Measurements from ENCODE around the gene RNF169.
A peak's percentile ranks its signal among the peaks of the same experiment; 100 is the strongest.

The RNF169 gene

DNA sequence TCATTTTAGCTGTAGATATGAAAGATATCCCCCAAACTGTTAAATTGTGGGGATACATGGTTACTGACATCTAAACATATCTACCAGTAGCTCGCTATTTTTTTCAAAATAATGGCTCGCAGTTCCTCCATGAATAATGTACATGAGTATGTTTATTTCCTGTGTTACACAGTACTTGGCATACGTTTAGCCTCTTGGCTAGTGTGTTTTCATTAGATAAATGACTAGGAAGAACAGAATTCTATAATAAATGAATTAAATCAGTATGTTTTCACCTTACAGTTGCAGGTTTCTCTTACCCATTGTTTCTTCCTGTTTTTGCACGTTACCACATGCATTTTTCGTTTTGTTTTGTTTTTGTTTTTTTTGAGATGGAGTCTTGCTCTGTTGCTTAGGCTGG is 21.8 kb downstream of the RNF169 start:
- Histone ChIP-seq H2BK12ac (ENCODE audit: low read length) (no peak overlapping the region), H3K23ac (ENCODE audit: low read length) (no peak overlapping the region), H2AFZ (ENCODE audit: insufficient read depth, low read length, poor library complexity) (no peak overlapping the region), H3K4ac (ENCODE audit: low read depth, low read length) (no peak overlapping the region), H3K4me3 (ENCODE audit: low read depth, low read length) (no peak overlapping the region), H3K9me3 (ENCODE audit: insufficient read depth, low read depth, low read length) (no peaks in the 10 kb centered on the region), H2BK5ac (ENCODE audit: low read depth, low read length, poor library complexity) (no peak overlapping the region), H3K4me1 (ENCODE audit: control insufficient read depth in 1 of 2, insufficient read depth in 2 of 2, low read length in 2 of 2) (no peaks in the 10 kb centered on the region), H3K4me2 (ENCODE audit: low read length) (no peak overlapping the region), H4K12ac (ENCODE audit: low read depth, low read length) (no peak overlapping the region), H3K18ac (ENCODE audit: low read length) (no peak overlapping the region), H4K8ac (ENCODE audit: low read depth, low read length) (no peak overlapping the region), H3K14ac (ENCODE audit: low read length) (no peak overlapping the region), H3K27me3 (ENCODE audit: insufficient read depth, low read length) (no peaks in the 10 kb centered on the region), H3K79me2 (ENCODE audit: control insufficient read depth, insufficient read depth, low read length, poor library complexity) (no peaks in the 10 kb centered on the region), H2BK120ac (ENCODE audit: insufficient read depth, low read length, poor library complexity) (no peak overlapping the region), H4K91ac (ENCODE audit: low read depth, low read length) (no peak overlapping the region), H3K9ac (ENCODE audit: low read length) (no peak overlapping the region), H3K79me1 (ENCODE audit: low read length) (no peaks in the 10 kb centered on the region), H3K27ac (ENCODE audit: low read depth, low read length) (no peak overlapping the region), H2AK5ac (ENCODE audit: low read length) (no peak overlapping the region), H3K36me3 (ENCODE audit: control insufficient read depth in 1 of 2, insufficient read depth in 2 of 2, low read length in 2 of 2) (no peaks in the 10 kb centered on the region)
- WGBS (ENCODE audit: extremely low coverage, insufficient coverage, insufficient read length), result no CpG with 5 or more reads among the region's 5 CpGs
- no peak for DNase-seq

DNA sequence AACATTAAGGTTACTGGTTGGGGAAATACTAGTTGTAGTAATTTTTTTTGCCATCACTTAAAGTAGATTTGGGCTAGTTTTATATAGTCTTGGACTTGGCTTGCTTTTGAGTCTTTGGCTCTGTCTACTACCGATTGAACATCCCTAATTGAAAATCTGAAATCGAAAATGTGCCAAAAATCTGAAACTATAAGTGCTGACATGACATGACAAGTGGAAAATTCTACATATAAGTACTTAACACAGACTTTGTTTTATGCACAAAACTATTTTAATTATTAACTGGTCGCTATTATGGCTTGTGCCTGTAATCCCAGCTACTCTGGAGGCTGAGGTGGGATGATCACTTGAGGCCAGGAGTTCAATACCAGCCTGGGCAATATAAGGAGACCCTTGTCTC is 22.5 kb downstream of the RNF169 start:
- H2BK120ac ChIP-seq (ENCODE audit: insufficient read depth, low read length, poor library complexity), result no peak overlapping the region
- H2BK12ac ChIP-seq (ENCODE audit: low read length), result no peak overlapping the region
- H3K23ac ChIP-seq (ENCODE audit: low read length), result no peak overlapping the region
- no peaks in the 10 kb centered on the region for H3K79me2 ChIP-seq (ENCODE audit: control insufficient read depth, insufficient read depth, low read length, poor library complexity)
- DNase-seq, result no peak
- no peak overlapping the region for H3K4me3 ChIP-seq (ENCODE audit: low read depth, low read length)
- no peak overlapping the region for H2AK5ac ChIP-seq (ENCODE audit: low read length)
- no peaks in the 10 kb centered on the region for H3K36me3 ChIP-seq (ENCODE audit: control insufficient read depth in 1 of 2, insufficient read depth in 2 of 2, low read length in 2 of 2)
- no peak overlapping the region for H3K9ac ChIP-seq (ENCODE audit: low read length)
- H4K8ac ChIP-seq (ENCODE audit: low read depth, low read length), result no peak overlapping the region
- H4K91ac ChIP-seq (ENCODE audit: low read depth, low read length), result no peak overlapping the region
- no peaks in the 10 kb centered on the region for H3K27me3 ChIP-seq (ENCODE audit: insufficient read depth, low read length)
- H3K27ac ChIP-seq (ENCODE audit: low read depth, low read length), result no peak overlapping the region
- H3K4ac ChIP-seq (ENCODE audit: low read depth, low read length), result no peak overlapping the region
- H3K14ac ChIP-seq (ENCODE audit: low read length), result no peak overlapping the region
- no peak overlapping the region for H4K12ac ChIP-seq (ENCODE audit: low read depth, low read length)
- no peaks in the 10 kb centered on the region for H3K79me1 ChIP-seq (ENCODE audit: low read length)
- no peaks in the 10 kb centered on the region for H3K9me3 ChIP-seq (ENCODE audit: insufficient read depth, low read depth, low read length)
- no peak overlapping the region for H2BK5ac ChIP-seq (ENCODE audit: low read depth, low read length, poor library complexity)
- no peaks in the 10 kb centered on the region for H3K4me1 ChIP-seq (ENCODE audit: control insufficient read depth in 1 of 2, insufficient read depth in 2 of 2, low read length in 2 of 2)
- no peak overlapping the region for H2AFZ ChIP-seq (ENCODE audit: insufficient read depth, low read length, poor library complexity)
- H3K18ac ChIP-seq (ENCODE audit: low read length), result no peak overlapping the region
- no peak overlapping the region for H3K4me2 ChIP-seq (ENCODE audit: low read length)
- no CpG with 5 or more reads among the region's 3 CpGs for WGBS (ENCODE audit: extremely low coverage, insufficient coverage, insufficient read length)

DNA sequence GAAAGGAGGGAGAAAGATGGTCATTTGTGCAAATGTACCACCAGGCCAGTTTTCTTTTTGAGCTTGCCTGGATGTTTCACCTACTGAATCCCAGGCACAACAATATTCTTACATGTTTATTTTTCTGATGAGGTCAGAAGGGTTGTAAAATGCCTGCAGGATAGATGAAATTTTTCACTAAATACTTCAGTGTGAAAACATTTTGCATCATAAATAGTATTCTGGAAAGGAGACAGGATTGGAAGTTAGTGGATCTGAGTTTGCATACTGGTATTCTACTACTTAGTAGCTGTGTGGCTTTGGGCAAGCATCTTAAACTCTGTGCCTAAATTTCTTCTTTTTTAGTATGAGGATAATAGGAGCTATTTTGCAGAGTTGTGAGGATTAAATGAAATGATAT is 24.8 kb downstream of the RNF169 start:
- Histone ChIP-seq H3K4me2 (ENCODE audit: low read length) (no peak overlapping the region), H3K79me1 (ENCODE audit: low read length) (no peaks in the 10 kb centered on the region), H2AK5ac (ENCODE audit: low read length) (no peak overlapping the region), H2BK12ac (ENCODE audit: low read length) (no peak overlapping the region), H2BK120ac (ENCODE audit: insufficient read depth, low read length, poor library complexity) (no peak overlapping the region), H2BK5ac (ENCODE audit: low read depth, low read length, poor library complexity) (no peak overlapping the region), H3K27me3 (ENCODE audit: insufficient read depth, low read length) (no peaks in the 10 kb centered on the region), H3K4me1 (ENCODE audit: control insufficient read depth in 1 of 2, insufficient read depth in 2 of 2, low read length in 2 of 2) (no peaks in the 10 kb centered on the region), H3K4me3 (ENCODE audit: low read depth, low read length) (no peak overlapping the region), H3K9me3 (ENCODE audit: insufficient read depth, low read depth, low read length) (no peaks in the 10 kb centered on the region), H3K79me2 (ENCODE audit: control insufficient read depth, insufficient read depth, low read length, poor library complexity) (no peaks in the 10 kb centered on the region), H4K8ac (ENCODE audit: low read depth, low read length) (no peak overlapping the region), H4K91ac (ENCODE audit: low read depth, low read length) (no peak overlapping the region), H3K27ac (ENCODE audit: low read depth, low read length) (no peak overlapping the region), H3K14ac (ENCODE audit: low read length) (no peak overlapping the region), H3K18ac (ENCODE audit: low read length) (no peak overlapping the region), H3K36me3 (ENCODE audit: control insufficient read depth in 1 of 2, insufficient read depth in 2 of 2, low read length in 2 of 2) (no peaks in the 10 kb centered on the region), H4K12ac (ENCODE audit: low read depth, low read length) (no peak overlapping the region), H2AFZ (ENCODE audit: insufficient read depth, low read length, poor library complexity) (no peak overlapping the region), H3K23ac (ENCODE audit: low read length) (no peak overlapping the region), H3K4ac (ENCODE audit: low read depth, low read length) (no peak overlapping the region), H3K9ac (ENCODE audit: low read length) (no peak overlapping the region)
- peak in 1 of 2 donors; percentile 86 for DNase-seq

DNA sequence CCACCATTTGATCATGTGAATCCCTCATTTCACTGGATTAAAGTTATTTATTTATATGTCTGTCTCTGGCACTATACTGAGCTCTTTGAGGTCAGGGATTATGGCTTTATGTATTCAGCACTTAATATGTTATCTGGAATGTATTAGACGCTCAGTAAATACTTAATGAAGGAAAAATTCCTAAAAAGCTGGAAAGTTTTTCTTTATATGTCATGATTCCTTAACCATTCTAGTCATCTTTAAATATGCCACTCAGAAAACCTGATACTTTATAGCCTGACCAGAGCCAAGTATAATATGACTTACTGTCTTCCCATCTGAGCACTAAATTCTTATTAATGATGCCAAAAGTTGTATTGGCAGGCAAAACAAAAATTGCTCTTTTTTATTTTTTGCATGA is 27.1 kb downstream of the RNF169 start:
- Histone ChIP-seq H4K91ac (ENCODE audit: low read depth, low read length) (no peak overlapping the region), H3K27me3 (ENCODE audit: insufficient read depth, low read length) (no peaks in the 10 kb centered on the region), H3K79me1 (ENCODE audit: low read length) (no peaks in the 10 kb centered on the region), H3K9me3 (ENCODE audit: insufficient read depth, low read depth, low read length) (no peaks in the 10 kb centered on the region), H4K12ac (ENCODE audit: low read depth, low read length) (no peak overlapping the region), H3K27ac (ENCODE audit: low read depth, low read length) (no peak overlapping the region), H3K4ac (ENCODE audit: low read depth, low read length) (no peak overlapping the region), H2BK12ac (ENCODE audit: low read length) (no peak overlapping the region), H3K18ac (ENCODE audit: low read length) (no peak overlapping the region), H4K8ac (ENCODE audit: low read depth, low read length) (no peak overlapping the region), H3K4me3 (ENCODE audit: low read depth, low read length) (no peak overlapping the region), H3K14ac (ENCODE audit: low read length) (no peak overlapping the region), H2AK5ac (ENCODE audit: low read length) (no peak overlapping the region), H2BK5ac (ENCODE audit: low read depth, low read length, poor library complexity) (no peak overlapping the region), H3K23ac (ENCODE audit: low read length) (no peak overlapping the region), H2BK120ac (ENCODE audit: insufficient read depth, low read length, poor library complexity) (no peak overlapping the region), H3K79me2 (ENCODE audit: control insufficient read depth, insufficient read depth, low read length, poor library complexity) (no peaks in the 10 kb centered on the region), H3K4me2 (ENCODE audit: low read length) (no peak overlapping the region), H3K4me1 (ENCODE audit: control insufficient read depth in 1 of 2, insufficient read depth in 2 of 2, low read length in 2 of 2) (no peaks in the 10 kb centered on the region), H3K36me3 (ENCODE audit: control insufficient read depth in 1 of 2, insufficient read depth in 2 of 2, low read length in 2 of 2) (no peaks in the 10 kb centered on the region), H2AFZ (ENCODE audit: insufficient read depth, low read length, poor library complexity) (no peak overlapping the region), H3K9ac (ENCODE audit: low read length) (no peak overlapping the region)
- no peak for DNase-seq
- WGBS (ENCODE audit: extremely low coverage, insufficient coverage, insufficient read length), result no CpG with 5 or more reads among the region's 1 CpG

DNA sequence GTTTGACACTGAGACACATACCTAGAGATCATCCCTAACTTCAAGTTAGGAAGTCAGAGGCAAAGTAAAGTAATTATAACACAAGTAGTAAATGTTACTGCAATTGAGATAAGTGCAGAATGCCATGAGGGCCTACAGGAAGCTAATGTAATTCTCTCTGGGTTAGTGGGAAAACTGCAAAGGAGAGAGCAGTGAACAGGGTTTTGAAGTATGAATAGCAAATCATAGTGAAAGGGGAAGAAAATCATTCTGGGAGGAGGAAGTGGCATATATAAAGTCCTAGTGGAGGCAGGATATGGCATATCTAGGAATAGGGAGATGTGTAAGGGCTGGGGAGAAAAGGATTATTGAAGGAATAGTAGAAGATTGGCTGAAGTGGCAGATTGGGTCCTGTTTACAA is 27.9 kb downstream of the RNF169 start:
- no peak overlapping the region for H3K4ac ChIP-seq (ENCODE audit: low read depth, low read length)
- H3K27me3 ChIP-seq (ENCODE audit: insufficient read depth, low read length), result no peaks in the 10 kb centered on the region
- no peaks in the 10 kb centered on the region for H3K36me3 ChIP-seq (ENCODE audit: control insufficient read depth in 1 of 2, insufficient read depth in 2 of 2, low read length in 2 of 2)
- no peak overlapping the region for H2BK12ac ChIP-seq (ENCODE audit: low read length)
- H3K4me2 ChIP-seq (ENCODE audit: low read length), result no peak overlapping the region
- no peak overlapping the region for H2BK5ac ChIP-seq (ENCODE audit: low read depth, low read length, poor library complexity)
- no peaks in the 10 kb centered on the region for H3K9me3 ChIP-seq (ENCODE audit: insufficient read depth, low read depth, low read length)
- no peak overlapping the region for H3K4me3 ChIP-seq (ENCODE audit: low read depth, low read length)
- no peak overlapping the region for H3K14ac ChIP-seq (ENCODE audit: low read length)
- no peak overlapping the region for H2AK5ac ChIP-seq (ENCODE audit: low read length)
- no peak overlapping the region for H4K8ac ChIP-seq (ENCODE audit: low read depth, low read length)
- no peak overlapping the region for H2AFZ ChIP-seq (ENCODE audit: insufficient read depth, low read length, poor library complexity)
- H3K27ac ChIP-seq (ENCODE audit: low read depth, low read length), result no peak overlapping the region
- no peak overlapping the region for H3K9ac ChIP-seq (ENCODE audit: low read length)
- no peak overlapping the region for H2BK120ac ChIP-seq (ENCODE audit: insufficient read depth, low read length, poor library complexity)
- no peak overlapping the region for H4K91ac ChIP-seq (ENCODE audit: low read depth, low read length)
- no peak overlapping the region for H3K18ac ChIP-seq (ENCODE audit: low read length)
- no peak for DNase-seq
- H3K23ac ChIP-seq (ENCODE audit: low read length), result no peak overlapping the region
- no peaks in the 10 kb centered on the region for H3K4me1 ChIP-seq (ENCODE audit: control insufficient read depth in 1 of 2, insufficient read depth in 2 of 2, low read length in 2 of 2)
- no peaks in the 10 kb centered on the region for H3K79me1 ChIP-seq (ENCODE audit: low read length)
- H3K79me2 ChIP-seq (ENCODE audit: control insufficient read depth, insufficient read depth, low read length, poor library complexity), result no peaks in the 10 kb centered on the region
- no peak overlapping the region for H4K12ac ChIP-seq (ENCODE audit: low read depth, low read length)
